HFFc6 (cell line): Measurements from ENCODE around the gene MIER3. TPM values are rescaled to one million over a fixed set of nuclear protein-coding genes. Genes with fewer than 3 reads are reported as not detected.

Source experiments
- DNase-seq: peaks from one replicate; pipeline ENCODE4 v3.0.0-alpha.2; 2018
- H3K27ac Mint-ChIP-seq: 2 replicates; pipeline ENCODE4 v1.8.0; 2020; ENCODE audit warnings: mild to moderate bottlenecking, mixed read lengths
- H3K27me3 Mint-ChIP-seq: 2 replicates; pipeline ENCODE4 v1.8.0; 2021; ENCODE audit warnings: mild to moderate bottlenecking, moderate library complexity, mixed read lengths; ENCODE audit not compliant: insufficient read depth
- H3K36me3 Mint-ChIP-seq: 2 replicates; pipeline ENCODE4 v1.8.0; 2021; ENCODE audit warnings: low read depth, mixed read lengths
- H3K4me1 Mint-ChIP-seq: 2 replicates; pipeline ENCODE4 v1.8.0; 2020; ENCODE audit warnings: low read depth, mixed read lengths
- H3K4me3 Mint-ChIP-seq: 2 replicates; pipeline ENCODE4 v1.8.0; 2020; ENCODE audit warnings: mild to moderate bottlenecking, moderate library complexity, mixed read lengths
- H3K9me3 Mint-ChIP-seq: 2 replicates; pipeline ENCODE4 v1.8.0; 2020; ENCODE audit warnings: mild to moderate bottlenecking, mixed read lengths
- CTCF ChIP-seq: fragments of 200-600 bp; sonication (generic); IDR thresholded peaks from 2 replicates; pipeline ENCODE4 v1.5.0; 2021; ENCODE audit warnings: antibody characterized with exemption, mild to moderate bottlenecking
- total RNA-seq, 6 experiments: library from RNA; stranded (reverse); fragmentation: NEBNext Ultra II Directional; extraction: Animal tissue kit (Norgen Biotek cat#: 25700); gene quantifications; 2 replicates in 1 of 6; 3 replicates in 5 of 6; pipeline ENCODE4 v1.2.3, GENCODE V29; 2021

MIER3 gene
- total RNA-seq, 6 experiments from 2014 or later = 12.5 to 15.2 (median 14.5) TPM

- Mint-ChIP-seq H3K27me3 (no peaks in the 10 kb centered on the region), H3K27ac (no peak overlapping the region), H3K4me1 (peaks cover 19% of the 10 kb centered on the region), H3K4me3 (no peak overlapping the region), H3K9me3 (no peaks in the 10 kb centered on the region), H3K36me3 (peaks cover 16% of the 10 kb centered on the region; the same call in 1 of the 2 replicates)
- TF ChIP-seq CTCF = no peak
- no peak for DNase-seq
Measured at GRCh38 chr5:56947052-56947451, 4.9 kb downstream of the MIER3 start.

GRCh38 chr5:56941981-56942380 is 9.9 kb downstream of the MIER3 start:
- DNase-seq = peak; percentile 74
- H3K27me3 Mint-ChIP-seq = no peaks in the 10 kb centered on the region
- H3K4me3 Mint-ChIP-seq = no peak overlapping the region
- H3K4me1 Mint-ChIP-seq = peaks cover 36% of the 10 kb centered on the region
- no peak for TF ChIP-seq CTCF
- peaks cover 36% of the 10 kb centered on the region for H3K36me3 Mint-ChIP-seq
- H3K9me3 Mint-ChIP-seq = no peaks in the 10 kb centered on the region
- H3K27ac Mint-ChIP-seq = peak overlapping the region; percentile 56

- no peak overlapping the region for H3K27ac Mint-ChIP-seq
- DNase-seq = no peak
- H3K27me3 Mint-ChIP-seq = no peaks in the 10 kb centered on the region
- no peaks in the 10 kb centered on the region for H3K9me3 Mint-ChIP-seq
- peaks cover 36% of the 10 kb centered on the region for H3K4me1 Mint-ChIP-seq
- no peak overlapping the region for H3K4me3 Mint-ChIP-seq
- peaks cover 39% of the 10 kb centered on the region for H3K36me3 Mint-ChIP-seq
- TF ChIP-seq CTCF = no peak
Measured at GRCh38 chr5:56938858-56939257, 13.1 kb downstream of the MIER3 start.

GRCh38 chr5:56934325-56934724 is 17.6 kb downstream of the MIER3 start:
- DNase-seq = no peak
- TF ChIP-seq CTCF = no peak
- no peak overlapping the region for H3K4me3 Mint-ChIP-seq
- H3K36me3 Mint-ChIP-seq = peaks cover 24% of the 10 kb centered on the region
- H3K27me3 Mint-ChIP-seq = no peaks in the 10 kb centered on the region
- H3K9me3 Mint-ChIP-seq = no peaks in the 10 kb centered on the region
- H3K27ac Mint-ChIP-seq = no peak overlapping the region
- peaks cover 15% of the 10 kb centered on the region for H3K4me1 Mint-ChIP-seq

- no peaks in the 10 kb centered on the region; the same call in 1 of the 2 replicates for H3K27me3 Mint-ChIP-seq
- H3K36me3 Mint-ChIP-seq = peaks cover 31% of the 10 kb centered on the region
- H3K9me3 Mint-ChIP-seq = no peaks in the 10 kb centered on the region
- no peak overlapping the region for H3K4me3 Mint-ChIP-seq
- H3K4me1 Mint-ChIP-seq = no peaks in the 10 kb centered on the region
- no peak overlapping the region for H3K27ac Mint-ChIP-seq
- no peak for DNase-seq
- no peak for TF ChIP-seq CTCF
Measured at GRCh38 chr5:56922922-56923321, 29.0 kb downstream of the MIER3 start.
